Suprapubic skin (tissue), 3 donors: ENCODE measurements around the gene SEC14L3.

Experiments
- POLR2AphosphoS5 ChIP-seq, 3 donors: sonication (generic); formaldehyde crosslinking; IDR thresholded peaks; one replicate each; pipeline ENCODE4 v1.6.1; 2017; ENCODE audit warnings: antibody characterized with exemption in 3 of 3
- TF ChIP-seq, protein P1 (sequence below), 2 donors: fragments of 200-600 bp in 1 of 2; fragments of 450-650 bp in 1 of 2; sonication (generic) in 1 of 2; IDR thresholded peaks; one replicate each; pipeline ENCODE4 v1.5.1; 2016 to 2019; ENCODE audit warnings: antibody characterized with exemption in 2 of 2, mild to moderate bottlenecking in 1 of 2, moderate library complexity in 1 of 2

DNA sequence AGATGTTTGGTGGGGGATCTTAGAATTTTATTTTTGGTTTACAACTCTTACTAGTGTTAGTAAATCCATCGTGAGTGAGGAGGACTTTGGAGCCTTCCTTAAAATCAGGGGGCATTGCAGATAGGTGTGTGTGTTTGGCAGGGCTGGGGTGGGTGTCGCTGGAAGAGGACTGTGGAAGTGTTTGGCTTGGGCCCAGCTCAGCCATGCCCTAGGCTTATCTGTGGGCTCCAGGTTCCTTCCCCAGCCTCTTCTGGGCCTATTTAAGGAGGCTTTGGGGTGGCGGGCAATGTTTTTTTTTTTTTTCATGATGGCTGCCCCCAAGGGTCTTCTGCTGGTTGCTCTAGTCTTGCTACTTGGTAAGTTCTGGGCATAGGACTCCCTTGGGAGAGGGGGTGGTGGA is 24.2 kb downstream of the SEC14L3 start:
- TF ChIP-seq POLR2AphosphoS5 (IDR thresholded peaks at IDR 0.05), result no peak
- TF ChIP-seq, protein P1, sequence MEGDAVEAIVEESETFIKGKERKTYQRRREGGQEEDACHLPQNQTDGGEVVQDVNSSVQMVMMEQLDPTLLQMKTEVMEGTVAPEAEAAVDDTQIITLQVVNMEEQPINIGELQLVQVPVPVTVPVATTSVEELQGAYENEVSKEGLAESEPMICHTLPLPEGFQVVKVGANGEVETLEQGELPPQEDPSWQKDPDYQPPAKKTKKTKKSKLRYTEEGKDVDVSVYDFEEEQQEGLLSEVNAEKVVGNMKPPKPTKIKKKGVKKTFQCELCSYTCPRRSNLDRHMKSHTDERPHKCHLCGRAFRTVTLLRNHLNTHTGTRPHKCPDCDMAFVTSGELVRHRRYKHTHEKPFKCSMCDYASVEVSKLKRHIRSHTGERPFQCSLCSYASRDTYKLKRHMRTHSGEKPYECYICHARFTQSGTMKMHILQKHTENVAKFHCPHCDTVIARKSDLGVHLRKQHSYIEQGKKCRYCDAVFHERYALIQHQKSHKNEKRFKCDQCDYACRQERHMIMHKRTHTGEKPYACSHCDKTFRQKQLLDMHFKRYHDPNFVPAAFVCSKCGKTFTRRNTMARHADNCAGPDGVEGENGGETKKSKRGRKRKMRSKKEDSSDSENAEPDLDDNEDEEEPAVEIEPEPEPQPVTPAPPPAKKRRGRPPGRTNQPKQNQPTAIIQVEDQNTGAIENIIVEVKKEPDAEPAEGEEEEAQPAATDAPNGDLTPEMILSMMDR (IDR thresholded peaks at IDR 0.05), result no peak
